Measurements from ENCODE around the gene RND3.

The RND3 gene

GRCh38 chr2:150425121-150425955 lies 62.1 kb downstream of the RND3 start:
- no peak for TF ChIP-seq CTCF (conservative IDR thresholded peaks at IDR 0.05)
- no peak overlapping the region for H3K27ac ChIP-seq

- no peak for TF ChIP-seq CTCF (conservative IDR thresholded peaks at IDR 0.05)
- no peak overlapping the region for H3K27ac ChIP-seq
Observed at GRCh38 chr2:150424406-150424805, 63.1 kb downstream of the RND3 start.

GRCh38 chr2:150421126-150421651 lies 66.3 kb downstream of the RND3 start:
- no peak overlapping the region for H3K27ac ChIP-seq
- TF ChIP-seq CTCF (conservative IDR thresholded peaks at IDR 0.05): no peak

- TF ChIP-seq CTCF (conservative IDR thresholded peaks at IDR 0.05): no peak
- H3K27ac ChIP-seq: no peak overlapping the region
Observed at GRCh38 chr2:150418916-150419315, 68.6 kb downstream of the RND3 start.
